Measurements from ENCODE around the gene ADIRF.
"Not testable (repeated sequence)": the region's sequence is repeated elsewhere in the genome, so short reads cannot be mapped to it uniquely, and the experiment has no call there.

ADIRF gene

GRCh38 chr10:86981020-86981419, 12.7 kb downstream of the ADIRF start:
- DNase-seq, result not testable (repeated sequence)

- no peak for DNase-seq
Observed at GRCh38 chr10:86981716-86982115, 13.4 kb downstream of the ADIRF start.

GRCh38 chr10:86984498-86984897, 16.2 kb downstream of the ADIRF start:
- DNase-seq, result not testable (repeated sequence)

- no peak for DNase-seq
Observed at GRCh38 chr10:86988520-86988919, 20.2 kb downstream of the ADIRF start.

GRCh38 chr10:86991362-86991761, 23.1 kb downstream of the ADIRF start:
- DNase-seq, result not testable (repeated sequence)

GRCh38 chr10:86992456-86992855, 24.2 kb downstream of the ADIRF start:
- DNase-seq, result peak; percentile 30

GRCh38 chr10:86992929-86993328, 24.6 kb downstream of the ADIRF start:
- no peak for DNase-seq

- DNase-seq, result not testable (repeated sequence)
Observed at GRCh38 chr10:86999802-87000403, 31.6 kb downstream of the ADIRF start.

GRCh38 chr10:87000491-87000890, 32.2 kb downstream of the ADIRF start:
- no peak for DNase-seq

GRCh38 chr10:87007124-87007523, 38.8 kb downstream of the ADIRF start:
- DNase-seq, result peak; percentile 46

- DNase-seq, result not testable (repeated sequence)
Observed at GRCh38 chr10:87007674-87008073, 39.4 kb downstream of the ADIRF start.

GRCh38 chr10:87008303-87008702, 40.0 kb downstream of the ADIRF start:
- DNase-seq, result not testable (repeated sequence)

- not testable (repeated sequence) for DNase-seq
Observed at GRCh38 chr10:87009134-87009696, 40.9 kb downstream of the ADIRF start.

- DNase-seq, result not testable (repeated sequence)
Observed at GRCh38 chr10:87013528-87013927, 45.2 kb downstream of the ADIRF start.

- not testable (repeated sequence) for DNase-seq
Observed at GRCh38 chr10:87014986-87015716, 46.9 kb downstream of the ADIRF start.

GRCh38 chr10:87018127-87018526, 49.8 kb downstream of the ADIRF start:
- DNase-seq, result not testable (repeated sequence)

- not testable (repeated sequence) for DNase-seq
Observed at GRCh38 chr10:87019066-87019465, 50.8 kb downstream of the ADIRF start.

- DNase-seq, result not testable (repeated sequence)
Observed at GRCh38 chr10:87019504-87019903, 51.2 kb downstream of the ADIRF start.

GRCh38 chr10:87020056-87020455, 51.8 kb downstream of the ADIRF start, which contains the start of gene FAM25A:
Gene FAM25A, plus strand, starts transcription at chr10:87020294. Its CDS starts 31 bp downstream, at chr10:87020325.
- not testable (repeated sequence) for DNase-seq
